Body of pancreas (tissue), 4 donors: ENCODE results near the gene ZFP28. TPM values are rescaled to one million over a fixed set of nuclear protein-coding genes. Genes with fewer than 3 reads are reported as not detected.

Experiments
- ATAC-seq: fragments of 150-250 bp; one replicate; pipeline ENCODE4 v1.9.1; 2016
- DNase-seq, 4 donors: peaks; one replicate each; pipeline ENCODE4 v3.0.0-alpha.2; 2019
- H3K27ac ChIP-seq, 4 donors: fragments of 200-600 bp; sonication (generic); 1 replicate in 3 of 4; 2 replicates in 1 of 4; pipeline versions ENCODE4 v1.5.1 to v1.6.1; 2016 to 2019; ENCODE audit warnings: mild to moderate bottlenecking in 1 of 4, mixed read lengths in 1 of 4, moderate library complexity in 1 of 4
- H3K27me3 ChIP-seq, 2 donors: fragments of 200-600 bp; sonication (generic); one replicate each; pipeline ENCODE4 v1.6.0; 2016; ENCODE audit warnings: mild to moderate bottlenecking in 1 of 2
- H3K36me3 ChIP-seq, 2 donors: fragments of 200-600 bp; sonication (generic); replicated peaks in 1 of 2; 2 replicates each; pipeline ENCODE4 v1.5.1; 2016; ENCODE audit warnings: low read depth in 2 of 2; ENCODE audit not compliant: insufficient read depth in 1 of 2
- H3K4me1 ChIP-seq: fragments of 200-600 bp; sonication (generic); one replicate; pipeline ENCODE4 v1.6.0; 2016
- H3K4me3 ChIP-seq, 2 donors: fragments of 200-600 bp; sonication (generic); 1 replicate in 1 of 2; 2 replicates in 1 of 2; pipeline ENCODE4 v1.5.1; 2016 to 2019
- H3K9me3 ChIP-seq, 3 donors: fragments of 200-600 bp; sonication (generic); 1 replicate in 2 of 3; 2 replicates in 1 of 3; pipeline ENCODE4 v1.5.1; 2016
- POLR2A ChIP-seq, 3 donors: fragments of 450-650 bp; IDR thresholded peaks; one replicate each; pipeline ENCODE4 v1.6.1; 2016; ENCODE audit warnings: antibody characterized with exemption in 3 of 3, mild to moderate bottlenecking in 2 of 3
- WGBS, 2 donors: methylation state at CpG; one replicate each; pipeline ENCODE4 v1.1.5; 2017; 5-methylcytosine and 5-hydroxymethylcytosine counted together
- intact Hi-C: fragments of 100-400 bp; cut with DNase I; formaldehyde crosslinking; loops from one replicate; pipeline ENCODE4 v1.15.1; 2023
- total RNA-seq, 2 donors: library from RNA; depleted of rRNA; stranded (reverse); fragments of >200 nt; gene quantifications; one replicate each; pipeline ENCODE4 v1.1.0, GENCODE V29; 2016
- TF ChIP-seq, protein P1 (sequence below), 7 experiments: fragments of 450-650 bp in 4 of 7; fragments of 200-600 bp in 3 of 7; sonication (generic) in 3 of 7; IDR thresholded peaks; one replicate each; pipeline ENCODE4 v1.5.1; 2016 to 2019; ENCODE audit warnings: antibody characterized with exemption in 7 of 7

ZFP28 gene
- total RNA-seq, 2 donors from 2014 or later = 3.3 to 5.2 TPM

DNA sequence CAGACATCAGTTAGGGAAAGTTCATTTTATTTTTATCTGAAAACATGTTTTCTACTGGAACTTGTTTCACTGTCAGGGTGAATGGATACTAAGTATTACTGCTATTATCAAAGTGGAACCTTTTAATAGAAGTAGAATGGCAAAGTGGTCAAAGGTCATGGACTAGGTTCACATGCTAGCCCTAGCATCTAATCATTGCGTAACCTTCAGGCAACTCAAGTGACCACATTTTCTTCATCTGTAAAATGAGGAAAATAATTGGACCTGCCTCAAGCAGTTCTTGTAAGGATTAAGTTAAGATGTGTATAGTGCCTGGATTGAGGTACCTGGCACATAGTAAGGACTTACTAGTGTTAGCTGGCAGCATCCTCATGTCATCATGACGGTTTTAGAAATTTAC lies 5.0 kb downstream of the ZFP28 start:
- no peak overlapping the region for H3K27ac ChIP-seq
- peaks cover 0 to 32% (median 0%) of the 10 kb centered on the region in 3 donors for H3K9me3 ChIP-seq
- 93 to 94% methylated on average over 2 of the region's 2 CpGs for WGBS, 2 donors
- H3K36me3 ChIP-seq = peaks cover 5 to 11% of the 10 kb centered on the region in 2 donors
- DNase-seq (no peak), ATAC-seq (no peak)
- H3K4me1 ChIP-seq = peaks cover 7% of the 10 kb centered on the region
- intact Hi-C loops = no loop called here
- H3K4me3 ChIP-seq = no peak overlapping the region
- TF ChIP-seq, protein P1, sequence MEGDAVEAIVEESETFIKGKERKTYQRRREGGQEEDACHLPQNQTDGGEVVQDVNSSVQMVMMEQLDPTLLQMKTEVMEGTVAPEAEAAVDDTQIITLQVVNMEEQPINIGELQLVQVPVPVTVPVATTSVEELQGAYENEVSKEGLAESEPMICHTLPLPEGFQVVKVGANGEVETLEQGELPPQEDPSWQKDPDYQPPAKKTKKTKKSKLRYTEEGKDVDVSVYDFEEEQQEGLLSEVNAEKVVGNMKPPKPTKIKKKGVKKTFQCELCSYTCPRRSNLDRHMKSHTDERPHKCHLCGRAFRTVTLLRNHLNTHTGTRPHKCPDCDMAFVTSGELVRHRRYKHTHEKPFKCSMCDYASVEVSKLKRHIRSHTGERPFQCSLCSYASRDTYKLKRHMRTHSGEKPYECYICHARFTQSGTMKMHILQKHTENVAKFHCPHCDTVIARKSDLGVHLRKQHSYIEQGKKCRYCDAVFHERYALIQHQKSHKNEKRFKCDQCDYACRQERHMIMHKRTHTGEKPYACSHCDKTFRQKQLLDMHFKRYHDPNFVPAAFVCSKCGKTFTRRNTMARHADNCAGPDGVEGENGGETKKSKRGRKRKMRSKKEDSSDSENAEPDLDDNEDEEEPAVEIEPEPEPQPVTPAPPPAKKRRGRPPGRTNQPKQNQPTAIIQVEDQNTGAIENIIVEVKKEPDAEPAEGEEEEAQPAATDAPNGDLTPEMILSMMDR (IDR thresholded peaks at IDR 0.05) = no peak
- no peak for TF ChIP-seq POLR2A (IDR thresholded peaks at IDR 0.05)
- H3K27me3 ChIP-seq = no peaks in the 10 kb centered on the region

DNA sequence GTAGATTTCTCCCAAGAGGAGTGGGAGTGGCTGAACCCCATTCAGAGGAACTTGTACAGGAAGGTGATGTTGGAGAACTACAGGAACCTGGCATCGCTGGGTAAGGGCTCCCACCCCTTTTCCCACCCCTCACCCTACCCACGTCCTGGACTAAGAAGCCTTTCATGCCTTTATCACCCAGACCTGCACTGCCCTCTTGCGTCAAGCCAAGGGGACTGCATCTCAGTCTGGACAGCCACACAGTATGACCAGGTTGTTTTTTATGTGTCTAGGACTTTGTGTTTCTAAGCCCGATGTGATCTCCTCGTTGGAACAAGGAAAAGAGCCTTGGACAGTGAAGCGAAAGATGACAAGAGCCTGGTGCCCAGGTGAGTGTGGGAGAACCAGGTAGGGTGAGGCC lies 8.8 kb downstream of the ZFP28 start:
- H3K4me3 ChIP-seq = no peak overlapping the region
- H3K9me3 ChIP-seq = peaks cover 0 to 43% (median 0%) of the 10 kb centered on the region in 3 donors
- intact Hi-C loops = no loop called here
- peaks cover 23 to 31% of the 10 kb centered on the region in 2 donors for H3K36me3 ChIP-seq
- no peaks in the 10 kb centered on the region for H3K4me1 ChIP-seq
- ATAC-seq = no peak
- no peaks in the 10 kb centered on the region for H3K27me3 ChIP-seq
- H3K27ac ChIP-seq = no peak overlapping the region
- TF ChIP-seq, protein P1 (IDR thresholded peaks at IDR 0.05) = no peak
- no peak for TF ChIP-seq POLR2A (IDR thresholded peaks at IDR 0.05)
- no peak for DNase-seq
- WGBS, 2 donors = 59 to 72% methylated on average over 6 of the region's 6 CpGs

DNA sequence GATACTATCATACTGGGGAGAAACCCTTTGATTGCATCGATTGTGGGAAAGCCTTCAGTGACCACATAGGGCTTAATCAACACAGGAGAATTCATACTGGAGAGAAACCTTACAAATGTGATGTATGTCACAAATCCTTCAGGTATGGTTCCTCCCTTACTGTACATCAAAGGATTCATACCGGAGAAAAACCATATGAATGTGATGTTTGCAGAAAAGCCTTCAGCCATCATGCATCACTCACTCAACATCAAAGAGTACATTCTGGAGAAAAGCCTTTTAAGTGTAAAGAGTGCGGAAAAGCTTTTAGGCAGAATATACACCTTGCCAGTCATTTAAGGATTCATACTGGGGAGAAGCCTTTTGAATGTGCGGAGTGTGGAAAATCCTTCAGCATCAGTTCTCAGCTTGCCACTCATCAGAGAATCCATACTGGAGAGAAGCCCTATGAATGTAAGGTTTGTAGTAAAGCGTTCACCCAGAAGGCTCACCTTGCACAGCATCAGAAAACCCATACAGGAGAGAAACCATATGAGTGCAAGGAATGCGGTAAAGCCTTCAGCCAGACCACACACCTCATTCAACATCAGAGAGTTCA lies 15.6 kb downstream of the ZFP28 start:
- intact Hi-C loops = no loop called here

DNA sequence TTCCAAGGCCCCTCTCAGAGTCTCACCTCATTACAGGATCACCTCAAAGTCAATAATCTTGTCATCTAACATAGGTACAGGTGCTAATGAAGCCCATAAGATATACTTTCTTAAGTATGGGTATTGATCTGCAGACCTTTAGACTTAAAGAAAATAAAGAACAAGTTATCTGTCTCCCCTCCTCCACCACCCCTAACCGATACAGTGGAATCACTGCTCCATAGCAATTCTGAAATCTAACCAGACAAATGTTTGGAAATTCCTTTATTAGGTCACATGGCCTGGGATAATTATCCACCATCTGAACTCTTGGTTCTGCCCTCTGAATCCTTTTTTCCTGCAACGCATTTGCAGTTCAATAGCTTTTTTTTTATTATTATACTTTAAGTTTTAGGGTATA lies 24.0 kb downstream of the ZFP28 start:
- peaks cover 0 to 81% (median 0%) of the 10 kb centered on the region in 3 donors for H3K9me3 ChIP-seq
- intact Hi-C loops = no loop called here
- TF ChIP-seq, protein P1 (IDR thresholded peaks at IDR 0.05) = no peak
- TF ChIP-seq POLR2A (IDR thresholded peaks at IDR 0.05) = no peak

More for the DNA sequence above, 15.6 kb downstream of the ZFP28 start:
- H3K4me1 ChIP-seq = no peaks in the 10 kb centered on the region
- TF ChIP-seq, protein P1 (IDR thresholded peaks at IDR 0.05) = no peak
- no peak for TF ChIP-seq POLR2A (IDR thresholded peaks at IDR 0.05)
- H3K36me3 ChIP-seq = peaks cover 15 to 28% of the 10 kb centered on the region in 2 donors
- no peak overlapping the region for H3K4me3 ChIP-seq
- DNase-seq = no peak
- no peak for ATAC-seq
- H3K27me3 ChIP-seq = no peaks in the 10 kb centered on the region
- WGBS, 2 donors = 89 to 91% methylated on average over 6 of the region's 6 CpGs
- peaks cover 0 to 73% (median 9%) of the 10 kb centered on the region in 3 donors for H3K9me3 ChIP-seq
- H3K27ac ChIP-seq = no peak overlapping the region

DNA sequence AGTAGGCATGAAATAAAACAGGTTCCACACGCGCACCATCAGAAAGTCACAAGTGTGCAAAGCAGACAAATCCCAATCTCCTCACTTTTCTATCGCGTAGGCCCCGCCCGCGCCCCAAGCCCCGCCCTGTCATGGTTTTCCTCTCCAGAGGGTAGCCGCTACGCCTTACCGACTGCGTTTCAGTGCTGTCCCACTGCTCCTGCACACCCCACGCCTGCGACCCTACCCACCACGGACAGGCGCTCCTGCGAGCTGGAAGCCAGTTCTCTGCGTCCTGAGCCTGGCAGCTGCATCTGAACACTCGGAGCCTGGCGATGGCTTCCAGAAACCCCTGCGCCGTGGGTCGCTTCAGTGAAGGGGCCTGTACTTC lies 28.1 kb downstream of the ZFP28 start:
- no peaks in the 10 kb centered on the region for H3K27me3 ChIP-seq
- DNase-seq (peak; percentile 24 to 57 (median 40)), ATAC-seq (peak; percentile 47)
- WGBS, 2 donors = 1% methylated on average over 21 to 23 of the region's 23 CpGs
- H3K36me3 ChIP-seq = peaks cover 2 to 10% of the 10 kb centered on the region in 2 donors
- H3K9me3 ChIP-seq = peaks cover 0 to 62% (median 4%) of the 10 kb centered on the region in 3 donors
- H3K27ac ChIP-seq = peak overlapping the region; percentile 34 to 90 (median 57)
- peak overlapping the region; percentile 87 to 98 for H3K4me3 ChIP-seq
- TF ChIP-seq, protein P1 (IDR thresholded peaks at IDR 0.05) = no peak
- no peak for TF ChIP-seq POLR2A (IDR thresholded peaks at IDR 0.05)
- H3K4me1 ChIP-seq = peaks cover 16% of the 10 kb centered on the region
- intact Hi-C loops = no loop called here

More for the DNA sequence above, 24.0 kb downstream of the ZFP28 start:
- Histone ChIP-seq H3K36me3 (no peaks in the 10 kb centered on the region), H3K27ac (no peak overlapping the region), H3K27me3 (no peaks in the 10 kb centered on the region), H3K4me1 (peaks cover 10% of the 10 kb centered on the region), H3K4me3 (no peak overlapping the region)
- no peak for ATAC-seq
- DNase-seq = no peak
- WGBS, 2 donors = 91% methylated on average over 2 of the region's 2 CpGs
